ENCODE measurements around the gene SUSD2.

DNA sequence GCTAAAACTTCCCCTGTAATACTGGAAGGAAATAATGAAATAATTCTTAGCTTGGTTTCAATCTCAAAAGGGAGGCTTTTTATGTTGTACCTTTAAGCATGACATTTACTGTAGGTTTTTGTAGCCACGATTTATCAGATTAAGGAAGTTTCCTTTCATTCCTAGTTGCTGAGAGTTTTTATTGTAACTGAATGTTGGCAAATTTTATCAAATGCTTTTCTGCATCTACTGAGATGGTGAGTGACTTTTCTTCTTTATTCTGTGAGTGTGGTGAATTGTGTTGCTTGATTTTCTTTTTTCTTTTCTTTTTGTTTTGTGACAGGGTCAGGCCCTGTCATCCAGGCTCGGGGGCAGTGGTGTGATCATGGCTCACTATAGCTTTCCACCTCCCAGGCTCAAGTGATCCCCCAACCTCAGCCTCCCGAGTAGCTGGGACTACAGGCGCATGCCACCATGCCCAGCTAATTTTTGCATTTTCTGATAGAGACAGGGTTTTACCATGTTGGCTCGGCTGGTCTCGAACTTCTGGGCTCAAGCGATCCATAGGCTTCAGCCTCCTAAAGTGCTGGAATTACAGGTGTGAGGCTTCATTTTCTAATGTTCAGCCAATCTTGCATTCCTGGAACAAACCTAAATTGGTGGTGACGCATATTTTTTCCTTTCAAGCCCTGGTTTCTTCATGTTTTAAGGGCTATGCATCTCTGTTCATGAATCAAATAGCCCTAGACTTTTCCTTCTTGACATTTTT, 26.2 kb downstream of the SUSD2 start:
- TF ChIP-seq, protein P1, sequence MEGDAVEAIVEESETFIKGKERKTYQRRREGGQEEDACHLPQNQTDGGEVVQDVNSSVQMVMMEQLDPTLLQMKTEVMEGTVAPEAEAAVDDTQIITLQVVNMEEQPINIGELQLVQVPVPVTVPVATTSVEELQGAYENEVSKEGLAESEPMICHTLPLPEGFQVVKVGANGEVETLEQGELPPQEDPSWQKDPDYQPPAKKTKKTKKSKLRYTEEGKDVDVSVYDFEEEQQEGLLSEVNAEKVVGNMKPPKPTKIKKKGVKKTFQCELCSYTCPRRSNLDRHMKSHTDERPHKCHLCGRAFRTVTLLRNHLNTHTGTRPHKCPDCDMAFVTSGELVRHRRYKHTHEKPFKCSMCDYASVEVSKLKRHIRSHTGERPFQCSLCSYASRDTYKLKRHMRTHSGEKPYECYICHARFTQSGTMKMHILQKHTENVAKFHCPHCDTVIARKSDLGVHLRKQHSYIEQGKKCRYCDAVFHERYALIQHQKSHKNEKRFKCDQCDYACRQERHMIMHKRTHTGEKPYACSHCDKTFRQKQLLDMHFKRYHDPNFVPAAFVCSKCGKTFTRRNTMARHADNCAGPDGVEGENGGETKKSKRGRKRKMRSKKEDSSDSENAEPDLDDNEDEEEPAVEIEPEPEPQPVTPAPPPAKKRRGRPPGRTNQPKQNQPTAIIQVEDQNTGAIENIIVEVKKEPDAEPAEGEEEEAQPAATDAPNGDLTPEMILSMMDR (IDR thresholded peaks at IDR 0.05): no peak
- TF ChIP-seq GABPA (IDR thresholded peaks at IDR 0.05; ENCODE audit: low read depth) (no peak), POLR2AphosphoS5 (IDR thresholded peaks at IDR 0.05; ENCODE audit: low read depth, low read length) (no peak), TAF1 (IDR thresholded peaks at IDR 0.05; ENCODE audit: borderline replicate concordance, low read depth, low read length) (no peak)
- TF ChIP-seq, protein P2, sequence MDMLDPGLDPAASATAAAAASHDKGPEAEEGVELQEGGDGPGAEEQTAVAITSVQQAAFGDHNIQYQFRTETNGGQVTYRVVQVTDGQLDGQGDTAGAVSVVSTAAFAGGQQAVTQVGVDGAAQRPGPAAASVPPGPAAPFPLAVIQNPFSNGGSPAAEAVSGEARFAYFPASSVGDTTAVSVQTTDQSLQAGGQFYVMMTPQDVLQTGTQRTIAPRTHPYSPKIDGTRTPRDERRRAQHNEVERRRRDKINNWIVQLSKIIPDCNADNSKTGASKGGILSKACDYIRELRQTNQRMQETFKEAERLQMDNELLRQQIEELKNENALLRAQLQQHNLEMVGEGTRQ (IDR thresholded peaks at IDR 0.05; ENCODE audit: borderline replicate concordance, low read depth, low read length): no peak
- TF ChIP-seq, protein P3, sequence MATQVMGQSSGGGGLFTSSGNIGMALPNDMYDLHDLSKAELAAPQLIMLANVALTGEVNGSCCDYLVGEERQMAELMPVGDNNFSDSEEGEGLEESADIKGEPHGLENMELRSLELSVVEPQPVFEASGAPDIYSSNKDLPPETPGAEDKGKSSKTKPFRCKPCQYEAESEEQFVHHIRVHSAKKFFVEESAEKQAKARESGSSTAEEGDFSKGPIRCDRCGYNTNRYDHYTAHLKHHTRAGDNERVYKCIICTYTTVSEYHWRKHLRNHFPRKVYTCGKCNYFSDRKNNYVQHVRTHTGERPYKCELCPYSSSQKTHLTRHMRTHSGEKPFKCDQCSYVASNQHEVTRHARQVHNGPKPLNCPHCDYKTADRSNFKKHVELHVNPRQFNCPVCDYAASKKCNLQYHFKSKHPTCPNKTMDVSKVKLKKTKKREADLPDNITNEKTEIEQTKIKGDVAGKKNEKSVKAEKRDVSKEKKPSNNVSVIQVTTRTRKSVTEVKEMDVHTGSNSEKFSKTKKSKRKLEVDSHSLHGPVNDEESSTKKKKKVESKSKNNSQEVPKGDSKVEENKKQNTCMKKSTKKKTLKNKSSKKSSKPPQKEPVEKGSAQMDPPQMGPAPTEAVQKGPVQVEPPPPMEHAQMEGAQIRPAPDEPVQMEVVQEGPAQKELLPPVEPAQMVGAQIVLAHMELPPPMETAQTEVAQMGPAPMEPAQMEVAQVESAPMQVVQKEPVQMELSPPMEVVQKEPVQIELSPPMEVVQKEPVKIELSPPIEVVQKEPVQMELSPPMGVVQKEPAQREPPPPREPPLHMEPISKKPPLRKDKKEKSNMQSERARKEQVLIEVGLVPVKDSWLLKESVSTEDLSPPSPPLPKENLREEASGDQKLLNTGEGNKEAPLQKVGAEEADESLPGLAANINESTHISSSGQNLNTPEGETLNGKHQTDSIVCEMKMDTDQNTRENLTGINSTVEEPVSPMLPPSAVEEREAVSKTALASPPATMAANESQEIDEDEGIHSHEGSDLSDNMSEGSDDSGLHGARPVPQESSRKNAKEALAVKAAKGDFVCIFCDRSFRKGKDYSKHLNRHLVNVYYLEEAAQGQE (IDR thresholded peaks at IDR 0.05; ENCODE audit: low read depth, low read length): no peak

All from SK-N-SH (cell line).